IMR-90 (cell line): ENCODE results near the gene CRBN.

Source experiments
- CTCF ChIP-seq: conservative IDR thresholded peaks from 2 replicates; pipeline ENCODE4 v1.5.1; 2012; ENCODE audit warnings: mild to moderate bottlenecking, low read depth, low read length, improper control_type of control experiment
- MXI1 ChIP-seq: IDR thresholded peaks from 2 replicates; pipeline ENCODE4 v1.6.1; 2012; ENCODE audit warnings: low read depth, mild to moderate bottlenecking, low read length, moderate library complexity, borderline replicate concordance
- POLR2A ChIP-seq: IDR thresholded peaks from 2 replicates; pipeline ENCODE4 v1.6.1; 2012; ENCODE audit warnings: mild to moderate bottlenecking, low read depth, low read length
- RAD21 ChIP-seq: IDR thresholded peaks from 2 replicates; pipeline ENCODE4 v1.6.1; 2012; ENCODE audit warnings: low read length, improper control_type of control experiment
- USF2 ChIP-seq: fragments of 150-350 bp; IDR thresholded peaks from 2 replicates; pipeline ENCODE4 v1.6.1; 2017; ENCODE audit warnings: mild to moderate bottlenecking, antibody characterized with exemption, low read length, low read depth

GRCh38 chr3:3129579-3129978 is 49.9 kb downstream of the CRBN start:
- no peak for TF ChIP-seq CTCF
- TF ChIP-seq RAD21 = no peak
- no peak for TF ChIP-seq MXI1
- TF ChIP-seq POLR2A = no peak
- no peak for TF ChIP-seq USF2
